ENCODE data around the gene PDP2.
"Not testable (repeated sequence)": the region's sequence is repeated elsewhere in the genome, so short reads cannot be mapped to it uniquely, and the experiment has no call there.

Gene PDP2

DNA sequence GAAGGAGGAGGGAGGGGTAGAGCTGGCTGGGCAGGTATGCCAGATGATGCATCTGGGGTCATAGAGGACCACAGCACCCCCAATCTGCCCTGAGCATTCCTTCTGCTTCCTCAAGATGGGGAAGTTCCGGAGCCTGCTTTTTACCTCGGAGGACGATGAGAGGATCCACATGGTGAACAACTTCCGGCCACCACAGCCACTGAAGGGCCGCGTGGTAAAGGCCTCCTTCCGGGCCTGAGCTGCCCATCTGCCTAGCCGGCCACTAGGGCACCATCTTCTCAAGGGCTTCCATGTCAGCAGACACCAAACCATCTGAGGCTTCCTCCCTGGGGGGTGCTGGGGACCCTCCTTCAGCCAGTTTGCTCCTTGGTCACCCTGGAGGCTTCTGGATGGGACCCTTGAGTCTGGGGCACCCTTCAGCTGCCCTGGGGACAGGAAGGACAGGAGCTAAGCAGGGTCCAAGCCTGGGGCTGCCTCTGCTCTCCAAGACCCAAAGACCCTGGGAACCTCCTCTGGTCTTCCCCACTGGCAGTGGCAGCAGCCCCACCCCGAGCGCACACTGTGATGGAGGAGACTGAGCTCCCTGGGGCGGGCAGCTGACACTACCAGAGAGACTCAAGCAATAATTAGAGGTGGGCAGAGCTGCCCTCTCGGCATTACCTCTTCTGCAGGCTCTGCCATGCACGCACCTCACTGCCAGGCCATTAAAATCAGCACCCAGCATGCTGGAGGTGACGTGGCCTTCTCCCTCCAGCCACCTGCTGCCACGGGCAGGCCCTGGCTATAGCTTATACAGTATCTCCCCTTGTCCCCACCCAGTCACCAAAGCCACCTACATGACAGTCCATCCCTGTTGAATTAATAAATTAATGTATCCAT lies 26.8 kb upstream of the PDP2 start:
- DNase-seq: no peak

DNA sequence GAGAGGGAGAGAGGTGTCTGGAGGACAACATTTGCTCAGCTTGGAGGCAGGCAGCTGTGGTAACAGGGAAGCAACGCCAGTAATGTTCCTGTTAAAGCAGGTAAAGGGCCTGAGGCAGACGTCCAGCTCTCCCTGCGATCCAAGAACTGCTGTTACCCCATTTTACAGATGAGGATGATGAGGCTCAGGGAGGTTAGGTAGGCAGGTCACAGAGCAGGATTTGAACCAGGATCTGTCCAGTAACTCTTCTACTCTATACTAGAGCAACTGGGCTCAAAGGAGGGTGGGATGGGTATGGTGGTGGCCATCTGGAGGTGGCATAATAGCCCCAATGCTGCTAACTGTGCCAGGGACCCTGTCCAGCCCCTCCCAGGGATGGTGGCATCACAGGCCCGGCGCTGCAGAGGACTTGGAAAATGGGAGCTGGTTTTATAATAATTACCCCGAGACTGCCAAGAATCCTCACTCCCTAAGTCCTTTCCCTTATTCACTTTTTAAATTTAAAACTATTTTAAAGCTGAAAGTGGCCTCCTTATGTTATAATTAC lies 24.1 kb upstream of the PDP2 start:
- DNase-seq: no peak

DNA sequence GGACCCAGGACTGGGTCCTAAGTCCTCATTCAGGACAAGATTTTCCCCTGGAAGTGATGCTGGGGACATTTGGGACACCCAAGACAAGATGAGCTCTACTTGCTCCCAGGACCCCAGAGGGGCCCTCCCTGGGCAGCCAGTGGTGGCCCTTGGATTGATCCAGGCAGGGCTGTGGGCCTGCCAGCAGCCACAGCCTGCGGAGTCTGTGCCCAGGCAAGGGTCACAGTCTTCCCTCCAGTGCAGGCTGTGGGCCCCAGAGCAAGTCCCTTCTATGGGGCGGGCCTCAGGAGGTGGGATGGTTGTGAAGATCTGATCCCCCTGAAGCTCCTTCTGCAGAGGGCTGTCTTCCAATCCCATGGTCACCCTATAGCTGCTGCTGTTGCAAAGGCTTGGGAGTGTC lies 23.5 kb upstream of the PDP2 start:
- no peak for DNase-seq

DNA sequence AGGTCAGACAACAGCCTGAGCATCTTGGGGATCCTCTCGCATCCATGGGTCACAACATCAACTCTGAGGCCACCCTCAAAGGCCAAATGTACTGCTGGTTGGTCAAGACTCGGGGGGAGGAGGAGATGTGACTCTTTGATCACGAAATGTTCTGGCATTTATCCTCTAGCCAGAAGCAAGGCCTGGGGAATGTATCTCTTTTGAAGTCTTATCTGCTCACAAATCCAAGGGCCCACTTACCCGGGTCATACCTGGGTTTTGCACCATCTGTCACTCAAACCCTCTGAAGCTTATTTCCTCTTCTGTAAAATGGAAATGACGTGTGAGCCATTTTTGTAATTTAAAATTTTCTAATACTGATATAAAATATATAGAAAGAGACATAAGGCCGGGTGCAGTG lies 22.9 kb upstream of the PDP2 start:
- DNase-seq: no peak

DNA sequence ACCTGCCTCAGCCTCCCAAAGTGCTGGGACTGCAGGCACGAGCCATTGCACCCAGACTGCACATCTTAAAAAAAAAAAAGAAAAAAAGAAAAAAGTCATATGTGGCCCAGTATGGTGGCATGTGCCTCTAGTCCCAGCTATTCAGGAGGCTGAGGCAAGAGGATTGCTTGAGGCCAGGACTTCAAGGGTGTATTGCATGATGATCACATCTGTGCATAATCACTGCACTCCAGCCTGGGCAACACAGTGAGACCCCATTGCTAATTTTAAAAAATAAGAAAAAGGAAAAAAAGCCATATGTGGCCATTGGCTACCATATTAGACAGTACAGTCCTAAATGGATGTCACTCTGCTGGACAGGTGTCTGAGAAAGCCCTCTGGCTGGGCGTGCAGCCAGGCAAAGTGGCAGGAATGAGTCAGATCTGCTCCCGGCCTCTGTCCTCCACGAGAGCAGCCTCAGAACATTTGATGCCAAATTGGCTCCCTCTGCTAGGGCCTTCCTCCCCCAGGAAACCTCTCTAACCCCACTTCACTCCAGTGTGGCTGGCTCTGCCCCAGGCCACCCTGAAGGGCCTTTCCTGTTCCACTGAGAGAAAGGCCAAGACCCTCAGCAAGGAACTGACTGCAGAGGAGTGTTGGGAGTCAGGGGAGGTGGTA lies 21.4 kb upstream of the PDP2 start:
- DNase-seq: no peak

DNA sequence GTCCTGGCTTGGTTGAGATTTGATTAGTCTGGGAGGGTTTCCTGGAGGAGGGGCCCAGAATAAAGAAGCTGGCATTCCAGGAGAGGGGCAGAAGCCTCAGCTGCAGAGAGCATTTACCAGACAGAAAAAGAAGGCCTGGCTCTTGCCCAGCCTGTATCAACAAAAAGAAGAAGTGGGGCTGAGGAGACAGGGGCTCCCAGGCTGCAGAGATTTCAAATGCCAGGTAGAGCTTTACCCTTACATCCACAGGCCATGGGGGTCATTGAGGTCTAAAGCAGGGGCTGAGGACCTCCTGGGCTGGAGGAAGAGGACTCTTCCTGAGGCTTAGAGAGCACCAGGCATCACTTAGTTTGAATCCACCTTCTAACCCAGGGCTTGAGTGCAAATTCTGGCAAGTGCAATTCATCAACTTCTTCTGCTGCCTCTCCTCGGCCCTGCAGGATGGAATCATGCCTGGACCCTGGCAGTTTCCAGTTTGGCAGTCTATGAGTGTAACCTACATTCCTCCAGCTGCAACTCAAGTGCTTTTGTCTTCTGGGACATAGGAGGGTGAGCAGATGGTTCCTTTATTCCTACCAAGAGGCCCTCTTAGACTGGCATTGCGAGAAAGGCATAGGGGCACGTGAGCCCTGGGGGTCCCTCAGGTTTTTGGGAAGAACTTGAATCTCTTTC lies 20.8 kb upstream of the PDP2 start:
- DNase-seq: no peak

DNA sequence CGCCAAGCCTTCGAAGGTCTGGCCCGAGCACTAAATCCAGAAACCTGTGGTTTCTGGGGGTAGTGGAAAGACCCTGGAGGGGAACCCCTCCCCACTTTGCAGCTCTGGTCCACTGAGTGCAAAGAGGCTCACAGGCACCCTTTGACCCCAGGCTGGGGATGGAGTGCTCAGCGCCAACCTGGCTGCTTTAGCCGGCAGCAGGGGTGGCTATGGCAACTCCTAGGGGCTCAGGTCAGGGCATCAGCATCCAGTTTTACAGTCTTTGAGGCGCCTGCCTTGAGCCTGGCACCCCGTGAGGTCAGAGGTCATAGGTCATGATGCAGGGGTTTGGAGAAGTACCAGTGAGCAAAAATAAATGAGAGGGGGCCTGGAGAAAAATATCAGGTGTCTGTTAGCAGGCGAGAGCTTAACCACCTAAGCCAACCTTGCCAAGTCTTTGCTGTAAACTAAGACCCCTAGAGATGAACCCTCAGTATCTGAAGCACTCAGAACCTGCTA lies 18.2 kb upstream of the PDP2 start:
- DNase-seq: no peak

DNA sequence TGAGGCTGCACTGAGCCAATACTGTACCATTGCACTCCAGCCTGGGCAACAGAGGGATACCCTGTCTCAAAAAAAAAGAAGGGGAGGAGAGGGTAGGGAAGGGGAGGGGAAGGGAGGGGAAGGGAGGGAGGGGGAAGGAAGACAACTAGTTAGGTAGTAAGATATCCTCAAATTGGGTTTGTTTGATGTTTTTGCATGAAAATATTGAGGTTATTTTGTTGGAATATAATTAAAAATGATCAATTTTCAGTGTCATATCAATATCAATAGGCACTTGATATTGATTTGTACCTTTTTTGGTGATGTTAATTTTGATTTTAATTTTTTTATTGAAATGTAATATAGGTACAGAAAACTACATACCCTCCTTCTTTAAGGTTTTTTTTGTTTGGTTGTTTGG lies 16.6 kb upstream of the PDP2 start:
- no peak for DNase-seq

DNA sequence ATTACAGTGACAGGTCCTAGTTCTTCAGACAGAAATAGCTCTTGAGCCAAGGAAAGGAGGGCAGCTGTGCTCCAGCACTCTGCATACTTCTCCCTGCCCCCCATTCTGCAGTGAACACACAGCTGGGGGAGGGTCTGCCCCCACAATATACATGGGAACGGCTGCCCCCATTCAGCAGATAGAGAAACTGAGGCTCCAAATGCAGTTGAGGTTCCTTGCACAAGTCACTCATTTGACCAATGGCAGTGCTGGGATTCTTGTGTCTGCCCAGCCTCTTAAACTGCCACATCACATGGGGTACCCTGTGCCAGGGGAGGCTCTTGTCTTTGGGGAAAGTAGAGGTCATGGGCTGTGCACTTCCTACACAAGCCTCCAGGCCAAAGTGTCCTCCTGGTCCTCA lies 10.9 kb upstream of the PDP2 start:
- no peak for DNase-seq

DNA sequence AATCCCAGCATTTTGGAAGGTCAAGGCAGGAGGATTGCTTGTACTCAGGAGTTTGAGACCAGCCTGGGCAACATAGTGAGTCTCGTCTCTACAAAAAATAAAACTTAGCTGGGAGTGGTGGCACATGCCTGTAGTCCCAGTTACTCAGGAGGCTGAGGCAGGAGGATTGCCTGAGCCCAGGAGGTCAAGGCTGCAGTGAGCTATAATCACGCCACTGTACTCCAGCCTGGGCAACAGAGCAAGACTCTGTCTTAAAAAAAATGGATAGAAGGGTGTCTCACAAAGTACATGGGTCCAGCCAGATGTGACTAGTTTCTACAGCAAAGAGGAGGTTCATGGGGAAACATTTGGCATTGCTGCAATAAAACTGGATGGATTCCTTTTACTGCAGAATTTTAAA lies 9.0 kb upstream of the PDP2 start:
- DNase-seq: not testable (repeated sequence)

DNA sequence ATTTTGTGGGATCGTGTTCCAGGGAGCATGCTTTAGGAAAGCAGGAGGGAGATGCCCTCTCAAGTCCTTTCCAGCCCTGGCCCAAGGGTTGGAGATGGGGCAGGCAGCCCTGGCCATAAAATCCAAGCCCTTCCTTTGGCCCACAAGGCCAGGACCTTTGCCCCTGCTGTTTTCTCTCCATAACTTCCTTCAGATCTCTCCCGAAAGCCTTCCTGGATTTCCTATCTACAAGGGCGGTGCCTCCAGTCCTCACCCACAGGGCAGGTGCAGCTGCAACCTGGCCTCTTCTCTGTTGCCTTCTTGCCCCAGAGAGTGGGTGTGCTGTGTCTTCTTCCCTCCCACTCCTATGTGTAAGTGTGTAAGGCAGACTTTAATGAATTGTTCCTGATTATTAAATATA lies 8.5 kb upstream of the PDP2 start:
- no peak for DNase-seq

DNA sequence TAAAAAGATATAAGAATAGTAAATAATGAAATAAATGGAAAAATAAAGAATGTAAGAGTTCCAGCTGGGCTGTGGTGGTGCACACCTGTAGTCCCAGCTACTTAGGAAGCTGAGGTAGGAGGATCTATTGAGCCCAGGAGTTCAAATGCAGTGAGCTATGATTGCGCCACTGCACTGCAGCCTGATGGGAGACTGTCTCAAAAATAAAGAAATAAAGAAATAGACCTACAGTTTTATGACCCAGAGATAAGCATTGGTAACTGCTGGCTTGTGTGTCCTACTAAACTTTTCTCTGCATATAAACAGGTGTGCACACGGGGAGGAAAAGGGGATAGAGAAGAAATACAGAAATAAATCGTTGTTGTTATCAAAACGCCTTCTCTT lies 7.8 kb upstream of the PDP2 start:
- DNase-seq: no peak

DNA sequence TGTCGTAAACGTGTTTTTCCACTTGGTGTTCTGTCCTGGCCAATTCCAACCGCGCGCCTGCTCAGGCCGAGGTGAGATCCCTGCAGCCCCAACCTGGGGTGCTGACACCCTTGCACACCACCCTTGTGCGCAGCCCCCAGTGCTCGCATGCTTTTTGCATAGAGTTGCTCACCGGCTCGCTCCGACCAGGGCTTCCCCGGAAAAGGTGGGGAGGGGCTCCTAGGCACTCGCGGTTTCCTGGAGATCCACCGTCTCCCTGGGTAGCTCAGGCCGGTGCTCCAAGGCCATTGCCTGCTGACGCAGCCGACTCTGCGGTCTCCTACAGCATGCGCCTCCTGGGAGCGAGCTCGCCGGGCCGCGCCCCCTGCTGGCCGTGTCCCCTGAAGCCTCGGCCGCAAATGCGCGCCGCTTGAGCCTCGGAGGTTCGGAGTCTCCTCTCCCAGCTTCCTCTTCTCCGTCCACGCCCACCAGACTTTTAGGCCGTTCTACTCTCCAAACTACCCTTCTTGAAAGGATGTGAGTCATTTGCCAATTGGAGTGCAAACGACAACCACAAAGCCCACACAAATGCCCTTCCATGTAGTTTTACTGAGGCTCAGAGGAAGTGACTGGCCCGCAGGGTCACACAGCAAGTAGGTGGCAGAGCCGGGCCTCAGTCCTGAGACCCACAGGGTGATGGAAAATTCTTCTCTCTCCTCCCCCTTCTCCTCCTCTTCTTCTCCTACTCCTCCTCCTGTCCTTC lies 7.2 kb upstream of the PDP2 start:
- peak; percentile 87 for DNase-seq

DNA sequence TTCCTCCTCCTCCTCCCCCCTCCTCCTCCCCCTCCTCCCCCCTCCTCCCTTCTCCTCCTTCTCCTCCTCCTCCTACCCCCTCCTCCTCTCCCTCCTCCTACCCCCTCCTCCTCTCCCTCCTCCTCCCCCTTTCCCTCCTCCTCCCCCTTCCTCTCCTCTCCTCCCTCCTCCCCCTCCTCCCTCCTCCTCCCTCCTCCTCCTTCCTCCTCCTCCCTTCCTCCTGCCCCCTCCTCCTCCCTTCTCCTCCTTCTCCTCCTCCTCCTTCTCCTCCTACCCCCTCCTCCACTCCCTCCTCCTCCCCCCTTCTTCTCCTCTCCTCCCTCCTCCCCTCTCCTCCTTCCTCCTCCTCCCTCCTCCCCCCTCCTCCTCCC lies 6.6 kb upstream of the PDP2 start:
- DNase-seq: no peak

DNA sequence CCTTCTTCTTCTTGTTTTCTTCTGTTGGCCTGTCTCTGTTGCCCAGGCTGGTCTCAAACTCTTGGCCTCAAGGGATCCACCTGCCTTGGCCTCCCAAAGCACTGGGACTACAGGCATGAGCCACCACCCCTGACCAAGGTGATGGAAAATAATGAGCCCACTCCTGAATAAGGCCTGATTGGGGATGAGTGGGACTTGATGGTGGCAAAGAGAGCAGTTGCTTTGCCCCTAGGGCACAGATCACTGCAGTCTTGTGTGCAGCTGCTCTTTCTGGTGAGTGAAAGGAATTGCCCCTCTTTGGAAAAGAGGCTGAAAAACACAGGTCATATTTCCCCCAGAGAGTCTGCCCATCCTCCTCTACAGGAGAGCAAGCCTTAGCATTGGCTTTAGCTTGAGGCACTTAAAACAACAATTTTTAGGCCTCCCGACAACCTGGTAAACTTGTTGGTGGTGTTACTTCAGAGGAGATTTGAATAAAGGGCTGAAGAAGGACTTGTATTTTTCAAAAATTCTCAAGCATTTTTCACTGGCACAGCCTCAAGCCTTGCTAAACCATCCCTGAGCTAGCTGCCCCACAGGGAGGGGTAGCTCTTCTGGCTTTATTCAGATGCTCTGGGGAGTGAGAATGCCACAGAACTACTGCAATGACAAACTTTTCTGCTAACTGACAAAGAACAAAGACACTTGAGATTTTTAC lies 6.1 kb upstream of the PDP2 start:
- DNase-seq: no peak

DNA sequence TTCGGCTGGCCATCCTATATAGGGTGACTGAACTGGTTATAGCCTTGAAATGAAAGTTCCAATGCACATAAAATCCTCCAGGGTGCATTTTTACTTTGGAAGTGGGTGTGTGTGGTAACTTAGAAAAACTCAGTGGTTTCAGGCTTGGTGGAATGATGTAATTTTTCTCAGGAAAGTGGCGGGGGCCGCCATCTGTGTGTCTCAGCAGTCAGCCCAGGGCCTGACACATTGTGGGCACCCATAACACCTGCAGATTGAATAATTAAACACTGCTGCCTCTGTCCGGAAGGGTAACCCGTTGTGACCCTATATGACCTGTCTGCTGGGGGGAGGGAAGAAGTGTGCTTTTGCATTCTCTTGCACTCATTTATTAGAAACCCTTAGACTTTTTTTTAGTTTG lies 2.2 kb upstream of the PDP2 start:
- no peak for DNase-seq

DNA sequence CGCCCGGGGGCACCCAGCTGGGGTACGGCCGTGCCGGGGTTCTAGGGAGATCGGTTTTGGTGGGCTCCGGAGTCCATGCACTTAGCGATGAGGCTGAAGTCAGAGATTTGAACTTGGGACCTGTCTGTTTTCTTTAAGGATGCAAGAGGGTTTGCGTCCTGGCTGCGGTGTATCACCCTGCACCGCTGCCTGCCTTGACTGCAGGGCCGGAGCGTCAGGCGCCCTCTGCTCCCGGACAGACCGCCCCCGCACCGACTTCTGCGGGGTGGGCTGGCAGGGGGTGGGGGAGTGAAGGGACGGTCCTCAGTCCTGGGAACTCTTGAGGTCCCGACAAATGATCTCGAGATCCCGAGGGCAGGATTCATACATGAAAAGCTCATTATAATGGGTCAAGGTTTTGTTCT lies 701 bp downstream of the PDP2 start:
- DNase-seq: no peak

DNA sequence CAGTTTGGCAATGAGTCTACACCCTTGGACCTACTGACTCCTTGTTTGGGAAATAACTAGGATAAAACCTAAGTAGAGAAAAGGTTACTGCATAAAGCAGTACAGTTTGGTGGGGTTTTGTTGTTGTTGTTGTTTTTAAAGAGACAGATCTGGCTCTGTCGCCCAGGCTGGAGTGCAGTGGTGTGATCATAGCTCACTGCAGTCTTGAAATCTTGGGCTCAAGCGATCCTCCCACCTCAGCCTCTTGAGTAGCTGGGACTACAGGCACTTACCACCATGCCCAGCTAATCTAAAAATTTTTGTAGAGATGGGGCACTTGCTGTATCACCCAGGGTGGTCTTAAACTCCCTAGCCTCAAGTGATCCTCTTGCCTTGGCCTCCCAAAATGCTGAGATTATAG lies 1.2 kb downstream of the PDP2 start:
- no peak for DNase-seq

DNA sequence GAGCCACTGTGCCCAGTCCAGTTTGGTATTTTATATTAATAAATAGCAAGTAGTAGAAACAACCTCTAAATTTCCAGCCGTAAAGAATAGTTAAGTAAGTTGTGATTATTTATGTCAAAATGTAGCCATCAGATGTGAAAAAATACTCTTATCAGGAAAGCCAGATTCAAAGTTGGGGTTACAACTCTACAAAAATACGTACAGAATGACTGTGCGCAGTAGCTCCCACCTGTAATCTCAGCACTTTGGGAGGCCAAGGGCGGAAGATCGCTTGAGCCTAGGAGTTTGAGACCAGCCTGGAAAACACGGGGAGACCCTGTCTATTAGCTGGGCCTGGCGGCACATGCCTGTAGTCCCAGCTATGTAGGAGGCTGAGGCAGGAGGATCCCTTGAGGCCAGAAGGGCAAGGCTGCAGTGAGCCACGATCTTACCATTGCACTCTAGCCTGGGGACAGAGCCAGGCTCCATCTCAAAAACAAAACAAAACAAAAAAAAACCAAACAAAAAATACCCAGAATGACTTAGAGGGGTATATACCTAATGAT lies 1.7 kb downstream of the PDP2 start:
- no peak for DNase-seq

DNA sequence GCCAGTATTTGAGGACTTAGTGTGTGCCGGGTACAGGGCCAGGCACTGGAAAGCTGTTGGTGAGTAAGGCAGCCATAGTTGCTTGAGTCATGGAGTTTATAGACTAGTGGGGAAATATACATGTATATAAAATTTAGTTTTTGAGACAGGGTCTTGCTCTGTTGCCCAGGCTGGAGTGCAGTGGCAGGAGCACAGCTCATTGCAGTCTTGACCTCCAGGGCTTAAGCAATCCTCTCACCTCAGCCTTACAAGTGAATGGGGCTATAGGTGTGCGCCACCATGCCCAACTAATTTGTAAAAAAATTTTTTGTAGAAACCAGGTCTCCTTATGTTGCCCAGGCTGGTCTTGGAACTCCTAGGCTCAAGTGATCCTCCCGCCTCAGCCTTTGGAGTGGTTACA lies 2.4 kb downstream of the PDP2 start:
- no peak for DNase-seq

DNA sequence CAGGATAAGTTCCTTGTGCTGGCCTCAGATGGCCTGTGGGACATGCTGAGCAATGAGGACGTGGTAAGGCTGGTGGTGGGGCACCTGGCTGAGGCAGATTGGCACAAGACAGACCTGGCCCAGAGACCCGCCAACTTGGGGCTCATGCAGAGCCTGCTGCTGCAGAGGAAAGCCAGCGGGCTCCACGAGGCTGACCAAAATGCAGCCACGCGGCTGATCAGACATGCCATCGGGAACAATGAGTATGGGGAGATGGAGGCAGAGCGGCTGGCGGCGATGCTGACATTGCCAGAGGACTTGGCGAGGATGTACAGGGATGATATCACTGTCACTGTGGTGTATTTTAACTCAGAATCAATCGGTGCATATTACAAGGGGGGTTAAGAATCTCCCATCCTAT lies 5.2 kb downstream of the PDP2 start:
- DNase-seq: no peak

DNA sequence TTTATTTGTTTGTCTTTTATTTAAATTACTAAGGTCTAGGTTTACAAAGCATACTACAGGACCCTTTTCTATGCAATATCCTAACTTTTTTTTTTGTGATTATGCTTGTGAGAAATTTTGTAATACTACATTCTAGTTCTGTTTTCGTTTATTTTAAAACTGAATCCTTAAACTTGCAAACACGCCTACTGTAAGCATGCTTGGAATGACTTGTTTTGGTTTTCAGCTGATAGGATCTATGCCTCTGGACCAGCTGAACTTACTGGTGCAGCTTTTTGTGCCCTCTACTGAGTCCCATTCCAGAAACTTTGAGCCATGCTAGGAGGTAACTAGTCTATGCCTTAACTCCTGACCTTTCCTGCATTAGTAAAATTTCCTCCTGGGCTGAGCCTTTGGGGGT lies 6.0 kb downstream of the PDP2 start:
- DNase-seq: no peak
